ENCODE measurements around the gene FOXI1. TPM values are rescaled to one million over a fixed set of nuclear protein-coding genes. Genes with fewer than 3 reads are reported as not detected.

The FOXI1 gene
- total RNA-seq, 6 donors from 2014 or later = 0.30 TPM; not detected in 5

DNA sequence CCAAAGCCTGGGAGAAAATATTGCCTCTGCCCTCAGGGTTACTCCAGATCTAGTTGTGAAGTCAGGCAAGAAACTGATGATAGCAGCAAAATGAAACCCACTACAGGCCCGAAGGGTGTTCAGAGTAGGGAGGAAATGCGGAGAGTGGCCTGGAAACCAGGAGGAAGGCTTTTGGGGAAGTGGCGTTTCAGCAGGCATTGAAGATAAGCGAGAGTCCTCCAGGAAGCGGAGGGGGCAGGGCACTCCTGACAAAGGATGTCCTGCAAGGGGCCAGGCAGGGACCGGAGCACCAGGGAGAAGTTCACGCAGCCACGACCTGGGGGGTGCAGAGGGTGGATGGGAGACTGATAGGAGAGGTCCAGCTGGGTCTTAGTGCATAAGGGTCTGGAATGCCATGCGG is 7.8 kb upstream of the FOXI1 start:
- WGBS, 2 donors = 48 to 58% methylated on average over 9 of the region's 9 CpGs
- Histone ChIP-seq H3K9me3 (peaks cover 0 to 5% (median 0%) of the 10 kb centered on the region in 4 donors), H3K36me3 (no peaks in the 10 kb centered on the region), H3K4me3 (no peak overlapping the region), H3K27ac (no peak overlapping the region), H3K27me3 (no peaks in the 10 kb centered on the region), H3K4me1 (peaks cover 8 to 25% (median 11%) of the 10 kb centered on the region in 4 donors)
- DNase-seq = peak; percentile 21 to 43
- peak in 1 of 2 donors; percentile 33 for ATAC-seq (ENCODE audit: low FRiP score in 2 of 2)
- peak in 1 of 2 donors; percentile 6 for TF ChIP-seq POLR2AphosphoS5 (IDR thresholded peaks at IDR 0.05)
- TF ChIP-seq CTCF (IDR thresholded peaks at IDR 0.05) = no peak
- TF ChIP-seq POLR2A (IDR thresholded peaks at IDR 0.05) = no peak

- Histone ChIP-seq H3K4me3 (no peak overlapping the region), H3K9me3 (peaks cover 0 to 5% (median 0%) of the 10 kb centered on the region in 4 donors), H3K36me3 (no peaks in the 10 kb centered on the region), H3K4me1 (peaks cover 8 to 25% (median 9%) of the 10 kb centered on the region in 4 donors), H3K27me3 (no peaks in the 10 kb centered on the region), H3K27ac (no peak overlapping the region)
- peak in 1 of 2 donors; percentile 58 for ATAC-seq (ENCODE audit: low FRiP score in 2 of 2)
- DNase-seq = peak in 1 of 2 donors; percentile 73
- TF ChIP-seq CTCF (IDR thresholded peaks at IDR 0.05) (peak; percentile 49 to 74 (median 59)), POLR2A (IDR thresholded peaks at IDR 0.05) (no peak)
- WGBS, 2 donors = 30% methylated on average over 11 to 13 of the region's 13 CpGs
Observed at GRCh38 chr5:170100066-170100943, 5.4 kb upstream of the FOXI1 start.

DNA sequence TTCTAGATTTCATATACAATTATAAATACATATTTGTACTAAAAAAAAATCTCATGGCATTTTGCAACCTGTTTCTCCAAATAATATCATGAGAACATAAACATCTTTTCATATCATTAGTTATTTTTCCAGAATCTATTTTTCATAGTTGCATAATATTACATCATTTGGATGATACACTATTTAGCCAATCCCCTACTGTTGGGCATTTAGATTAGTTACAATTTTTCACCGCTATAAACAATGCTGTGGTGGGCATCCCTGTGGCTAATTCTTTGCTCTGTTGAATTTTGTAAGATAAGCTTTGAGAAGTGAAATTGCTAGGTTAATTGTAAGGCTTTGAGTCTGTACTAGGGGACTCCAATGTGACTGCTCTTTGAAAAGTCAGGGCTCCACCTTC is 2.2 kb upstream of the FOXI1 start:
- 97 to 100% methylated on average over 1 of the region's 1 CpG for WGBS, 2 donors
- no peak for TF ChIP-seq CTCF (IDR thresholded peaks at IDR 0.05)
- no peak for TF ChIP-seq POLR2AphosphoS5 (IDR thresholded peaks at IDR 0.05)
- no peak for TF ChIP-seq EP300 (IDR thresholded peaks at IDR 0.05)
- no peak for TF ChIP-seq POLR2A (IDR thresholded peaks at IDR 0.05)
- Histone ChIP-seq H3K36me3 (no peaks in the 10 kb centered on the region), H3K9me3 (peaks cover 0 to 5% (median 0%) of the 10 kb centered on the region in 4 donors), H3K27me3 (no peaks in the 10 kb centered on the region), H3K27ac (no peak overlapping the region), H3K4me3 (no peak overlapping the region), H3K4me1 (peaks cover 0 to under 1% (median 0%) of the 10 kb centered on the region in 4 donors)
- ATAC-seq (ENCODE audit: low FRiP score in 2 of 2) = no peak
- DNase-seq = no peak

- no peak for DNase-seq
- no peak for ATAC-seq (ENCODE audit: low FRiP score in 2 of 2)
- TF ChIP-seq CTCF (IDR thresholded peaks at IDR 0.05) (no peak), POLR2A (IDR thresholded peaks at IDR 0.05) (no peak), POLR2AphosphoS5 (IDR thresholded peaks at IDR 0.05) (no peak), EP300 (IDR thresholded peaks at IDR 0.05) (no peak)
Observed at GRCh38 chr5:170104299-170104698, 1.4 kb upstream of the FOXI1 start.

More at GRCh38 chr5:170104299-170104698, 1.4 kb upstream of the FOXI1 start:
- H3K4me1 ChIP-seq = no peaks in the 10 kb centered on the region
- peaks cover 0 to under 1% (median 0%) of the 10 kb centered on the region in 4 donors for H3K9me3 ChIP-seq
- H3K27me3 ChIP-seq = no peaks in the 10 kb centered on the region
- H3K36me3 ChIP-seq = no peaks in the 10 kb centered on the region
- H3K27ac ChIP-seq = no peak overlapping the region
- no peak overlapping the region for H3K4me3 ChIP-seq
- whole genome bisulfite sequencing, 2 donors = 82 to 93% methylated on average over 5 to 6 of the region's 6 CpGs
